LNCAP (cell line): ENCODE data around the gene SPRYD7.

Experiments
- TF ChIP-seq, protein P1 (sequence below): fragments of 450-650 bp; IDR thresholded peaks from 2 replicates; pipeline ENCODE4 v1.5.1; 2017; ENCODE audit warnings: mild to moderate bottlenecking

SPRYD7 gene

DNA sequence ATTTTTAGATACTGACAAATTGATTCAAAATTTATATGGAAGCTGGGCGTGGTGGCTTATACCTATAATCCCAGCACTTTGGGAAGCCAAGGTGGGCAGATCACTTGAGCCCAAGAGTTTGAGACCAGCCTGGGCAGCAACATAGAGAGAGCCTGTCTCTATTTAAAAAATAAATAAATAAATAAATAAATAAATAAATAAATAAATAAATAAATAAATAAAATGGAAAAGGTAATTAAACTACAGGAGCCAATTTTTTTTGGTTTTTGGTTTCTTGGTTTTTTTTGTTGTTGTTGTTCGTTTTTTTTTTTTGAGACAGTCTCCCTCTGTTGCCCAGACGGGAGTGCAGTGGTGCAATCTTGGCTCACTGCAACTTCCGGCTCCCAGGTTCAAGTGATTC is 31.3 kb upstream of the SPRYD7 start:
- TF ChIP-seq, protein P1, sequence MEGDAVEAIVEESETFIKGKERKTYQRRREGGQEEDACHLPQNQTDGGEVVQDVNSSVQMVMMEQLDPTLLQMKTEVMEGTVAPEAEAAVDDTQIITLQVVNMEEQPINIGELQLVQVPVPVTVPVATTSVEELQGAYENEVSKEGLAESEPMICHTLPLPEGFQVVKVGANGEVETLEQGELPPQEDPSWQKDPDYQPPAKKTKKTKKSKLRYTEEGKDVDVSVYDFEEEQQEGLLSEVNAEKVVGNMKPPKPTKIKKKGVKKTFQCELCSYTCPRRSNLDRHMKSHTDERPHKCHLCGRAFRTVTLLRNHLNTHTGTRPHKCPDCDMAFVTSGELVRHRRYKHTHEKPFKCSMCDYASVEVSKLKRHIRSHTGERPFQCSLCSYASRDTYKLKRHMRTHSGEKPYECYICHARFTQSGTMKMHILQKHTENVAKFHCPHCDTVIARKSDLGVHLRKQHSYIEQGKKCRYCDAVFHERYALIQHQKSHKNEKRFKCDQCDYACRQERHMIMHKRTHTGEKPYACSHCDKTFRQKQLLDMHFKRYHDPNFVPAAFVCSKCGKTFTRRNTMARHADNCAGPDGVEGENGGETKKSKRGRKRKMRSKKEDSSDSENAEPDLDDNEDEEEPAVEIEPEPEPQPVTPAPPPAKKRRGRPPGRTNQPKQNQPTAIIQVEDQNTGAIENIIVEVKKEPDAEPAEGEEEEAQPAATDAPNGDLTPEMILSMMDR, result no peak

GRCh38 chr13:49958321-49958720 is 22.2 kb upstream of the SPRYD7 start:
- TF ChIP-seq, protein P1, result no peak

DNA sequence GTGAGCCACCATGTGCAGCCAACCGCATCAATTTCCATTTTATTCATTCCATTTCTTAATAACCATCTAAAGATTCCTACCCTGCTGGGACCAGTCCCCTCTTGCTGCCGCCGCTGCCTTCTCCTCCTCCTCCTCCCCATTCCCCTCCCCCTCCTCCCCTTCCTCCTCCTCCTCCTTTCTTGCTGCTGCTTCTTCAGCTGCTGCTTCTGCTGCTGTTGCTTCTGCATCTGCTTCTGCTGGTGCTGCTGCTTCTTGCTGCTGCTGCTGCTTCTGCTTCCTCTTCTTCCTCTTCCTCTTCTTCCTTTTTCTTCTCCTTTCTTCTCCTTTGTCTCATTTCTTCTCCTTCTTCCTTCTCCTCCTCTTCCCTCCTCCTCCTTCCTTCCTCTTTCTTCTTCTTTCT is 20.0 kb upstream of the SPRYD7 start:
- TF ChIP-seq, protein P1, result no peak

GRCh38 chr13:49954674-49955455 is 18.7 kb upstream of the SPRYD7 start:
- TF ChIP-seq, protein P1, result no peak

GRCh38 chr13:49953560-49953959 is 17.4 kb upstream of the SPRYD7 start:
- TF ChIP-seq, protein P1, result no peak

GRCh38 chr13:49951754-49952535 is 15.8 kb upstream of the SPRYD7 start:
- TF ChIP-seq, protein P1, result no peak

GRCh38 chr13:49939321-49939720 is 3.2 kb upstream of the SPRYD7 start:
- TF ChIP-seq, protein P1, result no peak
